ELF-1 (cell line): ENCODE measurements around the gene LDLRAD2.
"Not testable (repeated sequence)": the region's sequence is repeated elsewhere in the genome, so short reads cannot be mapped to it uniquely, and the experiment has no call there.

Source experiments
- DNase-seq: peaks from one replicate; pipeline ENCODE4 v3.0.0-alpha.2; 2016; ENCODE audit warnings: low read depth, low spot score

The LDLRAD2 gene

DNA sequence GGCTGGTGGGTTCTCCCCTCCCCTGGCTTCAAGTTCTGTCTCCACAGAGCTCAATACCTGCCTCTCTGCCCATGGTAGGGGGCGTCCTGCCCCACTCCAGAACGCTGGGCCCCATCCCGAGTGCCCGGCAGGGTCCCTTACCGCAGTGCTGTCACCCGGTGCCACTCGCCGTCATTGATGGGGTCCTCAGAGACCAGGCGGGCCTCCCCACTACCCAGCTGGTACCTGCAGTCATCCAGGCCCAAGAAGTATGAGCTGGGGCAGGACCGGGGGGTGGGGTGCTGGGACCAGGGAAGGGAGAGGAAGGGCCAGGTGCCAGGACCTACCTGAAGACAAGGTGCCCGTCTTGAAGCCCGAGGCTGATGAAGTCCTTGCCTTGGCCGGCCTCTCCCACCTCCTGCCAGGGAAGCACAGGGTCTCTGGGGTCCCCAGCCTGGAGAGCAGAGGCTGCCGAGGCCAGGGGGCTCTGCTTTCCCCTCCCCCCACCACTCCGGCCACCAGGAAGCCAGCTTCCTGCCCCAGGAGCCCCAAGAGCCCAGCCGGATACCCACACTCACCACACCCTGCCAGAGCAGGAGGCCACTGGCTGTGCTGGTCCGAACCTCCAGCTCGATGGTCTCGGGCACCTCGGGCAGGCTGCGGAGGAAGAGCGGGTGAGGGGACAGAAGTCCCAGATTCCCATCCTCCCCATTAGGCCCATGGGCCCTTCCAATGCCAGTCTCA is 12.1 kb downstream of the LDLRAD2 start:
- no peak for DNase-seq

DNA sequence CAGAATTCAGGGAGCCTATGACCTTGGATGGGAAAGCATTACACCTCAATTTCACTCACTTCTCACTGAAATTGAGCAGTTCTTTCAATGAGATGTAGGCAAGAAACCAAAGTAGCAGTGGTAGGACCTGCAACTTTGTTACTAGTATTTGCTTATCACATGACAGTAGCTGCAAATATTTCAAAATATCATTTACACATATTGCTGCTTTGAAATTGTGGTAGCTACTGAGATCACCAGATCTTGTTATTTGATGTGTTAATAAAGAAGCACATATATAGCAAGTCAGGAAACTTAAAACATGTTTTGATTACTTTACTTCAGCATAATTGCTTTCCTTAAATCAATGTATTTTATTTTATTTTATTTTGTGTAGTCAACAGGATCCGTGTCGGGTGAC is 12.9 kb downstream of the LDLRAD2 start:
- no peak for DNase-seq

- no peak for DNase-seq
These were observed 13.3 kb downstream of the LDLRAD2 start for GRCh38 chr1:21825393-21825792.

- not testable (repeated sequence) for DNase-seq
These were observed 14.6 kb downstream of the LDLRAD2 start for GRCh38 chr1:21826694-21827093.

GRCh38 chr1:21827141-21827679 is 15.1 kb downstream of the LDLRAD2 start:
- DNase-seq: no peak

DNA sequence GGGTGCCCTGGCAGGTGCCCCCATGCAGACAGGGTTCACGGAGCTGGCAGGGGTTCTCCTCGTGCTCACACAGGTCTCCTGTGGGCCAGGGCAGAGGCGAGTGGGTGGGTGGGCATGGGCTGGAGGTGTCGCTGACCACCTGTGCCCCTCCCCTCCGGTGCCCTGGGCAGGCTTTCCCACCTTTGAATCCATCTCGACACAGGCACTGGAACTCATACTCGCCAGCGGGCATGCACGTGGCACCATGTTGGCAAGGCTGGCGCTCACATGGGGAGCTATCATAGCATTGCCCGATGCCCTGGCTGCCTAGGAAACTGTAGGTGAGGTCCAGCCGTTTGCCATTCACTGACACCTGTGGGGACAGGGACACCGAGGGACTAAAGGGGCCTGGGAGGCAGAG is 16.0 kb downstream of the LDLRAD2 start:
- DNase-seq: no peak

GRCh38 chr1:21828506-21829210 is 16.6 kb downstream of the LDLRAD2 start:
- no peak for DNase-seq

- no peak for DNase-seq
These were observed 17.2 kb downstream of the LDLRAD2 start for GRCh38 chr1:21829294-21829693.

GRCh38 chr1:21830792-21831453 is 18.9 kb downstream of the LDLRAD2 start:
- no peak for DNase-seq

DNA sequence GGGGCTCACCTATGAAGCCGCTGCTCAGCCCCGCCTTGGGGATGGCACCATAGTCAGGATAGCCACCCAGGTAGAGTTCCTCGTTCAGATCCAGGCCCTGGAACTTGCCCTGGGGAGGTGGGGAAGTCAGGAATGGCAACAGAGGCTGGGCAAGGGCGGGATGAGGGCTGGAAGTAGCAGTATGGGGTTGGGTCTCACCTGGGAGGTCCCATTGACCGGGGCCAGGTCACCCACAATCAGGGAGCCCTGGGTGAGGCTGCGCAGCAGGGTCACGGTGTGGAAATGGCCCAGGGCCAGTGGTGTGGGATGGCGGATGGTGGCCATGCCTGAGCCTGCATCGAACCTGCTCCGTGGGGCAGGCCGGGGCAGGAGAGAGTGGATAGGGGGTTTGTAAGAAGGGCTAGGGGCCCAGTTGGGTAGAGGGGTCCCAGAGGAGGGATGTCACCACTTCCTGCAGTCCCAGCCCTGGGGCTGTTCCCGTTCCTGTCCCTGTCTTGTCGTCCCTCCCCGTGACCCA is 19.4 kb downstream of the LDLRAD2 start:
- no peak for DNase-seq

DNA sequence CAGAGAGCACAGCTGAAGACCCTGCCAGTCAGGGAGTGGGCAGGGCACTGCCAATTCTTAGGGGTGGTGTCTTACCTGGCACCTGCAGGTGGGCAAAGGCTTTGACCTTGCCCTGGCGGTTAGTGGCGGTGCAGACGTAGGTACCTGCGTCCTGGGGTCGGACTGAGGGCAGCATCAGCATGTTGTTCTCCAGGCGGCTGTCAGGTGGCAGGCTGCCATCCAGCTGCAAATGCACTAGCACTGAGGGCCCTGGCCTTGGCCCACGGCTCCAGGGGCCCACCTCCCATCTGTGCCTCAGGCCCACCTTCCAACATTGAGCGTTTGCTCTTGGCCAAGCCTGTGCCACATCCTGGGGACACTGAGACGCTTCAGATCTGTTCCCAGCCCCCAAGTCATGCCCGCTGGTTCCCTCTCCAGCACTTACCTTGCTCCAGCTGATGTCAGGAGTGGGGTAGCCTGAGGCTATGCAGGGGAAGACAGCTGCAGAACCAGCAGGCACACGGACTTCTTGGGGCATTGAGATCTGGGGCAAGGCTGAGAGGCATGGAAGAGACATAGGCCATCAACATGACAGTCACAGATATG is 21.4 kb downstream of the LDLRAD2 start:
- DNase-seq: no peak

- DNase-seq: no peak
These were observed 22.0 kb downstream of the LDLRAD2 start for GRCh38 chr1:21834094-21834493.

- DNase-seq: no peak
These were observed 22.6 kb downstream of the LDLRAD2 start for GRCh38 chr1:21834666-21835065.

GRCh38 chr1:21836010-21836409 is 23.9 kb downstream of the LDLRAD2 start:
- no peak for DNase-seq

DNA sequence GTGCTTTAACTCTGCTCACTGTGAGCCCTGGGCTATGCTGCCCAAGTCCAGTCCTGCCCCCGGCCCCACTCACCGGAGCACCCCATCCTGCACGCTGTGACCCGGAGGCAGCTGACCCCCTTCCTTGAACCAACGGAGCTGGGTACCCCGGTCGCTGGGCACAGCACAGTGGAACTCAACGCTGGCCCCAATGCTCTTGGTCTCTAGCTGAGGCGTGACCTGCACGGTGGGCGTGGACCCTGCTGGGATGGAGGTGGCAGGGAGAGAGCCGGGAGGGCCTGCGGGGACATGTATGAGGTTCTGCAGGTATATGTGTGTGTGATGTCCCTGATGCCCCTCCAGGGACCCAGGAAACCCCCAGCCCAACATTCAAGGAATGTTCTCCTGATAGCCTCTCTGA is 24.7 kb downstream of the LDLRAD2 start:
- no peak for DNase-seq

DNA sequence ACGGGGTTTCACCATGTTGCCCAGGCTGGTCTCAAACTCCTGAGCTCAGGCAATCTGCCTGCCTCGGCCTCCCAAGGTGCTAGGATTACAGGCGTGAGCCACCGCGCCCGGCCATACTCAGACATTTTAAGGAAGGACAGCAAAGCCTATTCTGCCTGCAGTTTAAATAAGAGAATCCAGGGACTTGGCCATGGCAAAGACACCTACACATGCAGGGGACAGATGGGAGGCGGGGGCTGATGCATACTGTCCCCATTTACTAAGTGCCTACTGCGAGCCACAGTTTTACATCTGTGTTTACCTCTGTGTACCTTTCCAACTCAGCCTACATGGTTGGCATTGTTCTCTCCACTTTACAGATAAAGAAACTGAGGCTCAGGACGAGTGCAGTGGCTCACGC is 25.4 kb downstream of the LDLRAD2 start:
- no peak for DNase-seq

- no peak for DNase-seq
These were observed 26.5 kb downstream of the LDLRAD2 start for GRCh38 chr1:21838359-21839157.

- no peak for DNase-seq
These were observed 27.4 kb downstream of the LDLRAD2 start for GRCh38 chr1:21839337-21840037.

DNA sequence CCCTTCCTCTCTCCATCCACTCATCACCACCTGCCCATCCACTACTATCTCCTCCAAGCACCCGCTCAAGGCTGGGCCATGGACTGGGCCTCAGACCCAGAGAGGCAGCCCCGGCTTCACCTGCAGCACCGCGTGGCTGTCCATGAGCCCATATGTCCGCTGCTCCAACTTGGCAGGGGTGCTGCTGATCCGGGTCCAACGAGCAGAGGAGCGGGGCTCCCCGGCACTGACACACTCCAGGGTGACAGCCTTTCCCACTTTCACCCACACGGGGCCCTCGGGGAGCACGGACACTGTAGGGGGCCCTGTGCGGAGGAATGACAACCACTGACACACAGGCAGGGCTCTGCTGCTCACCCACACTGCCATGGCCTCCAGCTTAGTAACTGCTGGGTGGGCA is 28.9 kb downstream of the LDLRAD2 start:
- DNase-seq: no peak

GRCh38 chr1:21841852-21842466 is 29.9 kb downstream of the LDLRAD2 start:
- no peak for DNase-seq
